ENCODE data around the gene RAPGEF4. TPM values are rescaled to one million over a fixed set of nuclear protein-coding genes. Genes with fewer than 3 reads are reported as not detected.

Gene RAPGEF4
- total RNA-seq, 1 experiment from 2014 or later, result 1.4 TPM

DNA sequence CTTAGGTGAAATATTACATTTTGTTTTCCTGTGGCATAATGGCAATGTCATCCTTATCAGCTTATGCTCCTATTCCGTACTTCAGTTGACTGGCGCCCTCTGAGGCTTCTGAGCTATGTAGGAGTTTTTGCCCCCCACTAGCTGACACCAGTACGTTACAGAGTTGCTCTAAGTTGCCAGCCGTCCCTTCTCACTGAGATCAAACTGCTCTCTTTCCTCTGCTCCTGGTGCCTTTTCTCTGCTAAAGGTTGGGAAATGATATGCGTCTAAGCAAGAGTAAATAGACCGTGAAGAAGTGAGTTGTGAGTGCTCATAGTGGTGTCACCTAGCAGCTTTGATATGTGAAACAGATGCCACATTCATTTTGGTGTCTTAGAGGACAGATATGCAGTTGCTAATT is 99.2 kb downstream of the RAPGEF4 start:
- Histone ChIP-seq H2BK15ac (ENCODE audit: low read depth, low read length) (no peak overlapping the region), H3K79me1 (ENCODE audit: insufficient read depth, low read depth, low read length, poor library complexity, severe bottlenecking) (no peaks in the 10 kb centered on the region), H3K79me2 (ENCODE audit: insufficient read depth, low read length) (0 out of 2 replicates have a peak, but pooled peaks cover 1% of the 10 kb centered on the region), H3K56ac (ENCODE audit: insufficient read length, low read depth, low read length) (no peak overlapping the region), H4K8ac (replicated peaks; ENCODE audit: insufficient read length, low read depth, low read length) (no peak overlapping the region), H4K5ac (ENCODE audit: insufficient read length, low read depth, low read length) (no peak overlapping the region), H2BK20ac (ENCODE audit: low read depth, low read length, poor library complexity, severe bottlenecking) (no peak overlapping the region), H4K20me1 (ENCODE audit: control insufficient read depth, insufficient read depth, insufficient read length) (no peaks in the 10 kb centered on the region), H2AFZ (ENCODE audit: low read length) (no peak overlapping the region), H3K18ac (ENCODE audit: insufficient read length, low read depth, low read length) (no peak overlapping the region), H2BK5ac (ENCODE audit: insufficient read length, low read length) (no peak overlapping the region), H3K9ac (ENCODE audit: extremely low read depth, insufficient read length, low read length) (no peak overlapping the region), H2AK5ac (ENCODE audit: insufficient read length, low read length) (no peak overlapping the region), H4K91ac (ENCODE audit: insufficient read length, low read depth, low read length) (no peak overlapping the region), H3T11ph (ENCODE audit: low read length) (no peak overlapping the region), H3K4ac (ENCODE audit: low read depth, low read length) (no peak overlapping the region), H3K9me3 (ENCODE audit: control insufficient read depth, low read depth, low read length) (no peaks in the 10 kb centered on the region), H2BK120ac (ENCODE audit: low read depth, low read length, poor library complexity, severe bottlenecking) (no peak overlapping the region), H3K4me2 (ENCODE audit: insufficient read depth, insufficient read length, low read length) (no peak overlapping the region), H3K14ac (ENCODE audit: insufficient read depth, low read length) (no peak overlapping the region), H3K4me1 (ENCODE audit: insufficient read depth, low read length) (no peaks in the 10 kb centered on the region), H3K27me3 (ENCODE audit: insufficient read depth, low read length) (no peaks in the 10 kb centered on the region), H3K27ac (ENCODE audit: insufficient read length, low read depth, low read length) (no peak overlapping the region), H2BK12ac (ENCODE audit: insufficient read length, low read depth, low read length) (no peak overlapping the region), H3K23me2 (ENCODE audit: insufficient read length, low read depth, low read length, poor library complexity, severe bottlenecking) (no peaks in the 10 kb centered on the region), H3K23ac (ENCODE audit: insufficient read length, low read depth, low read length) (no peak overlapping the region)
- Mint-ChIP-seq H3K27ac (no peak overlapping the region), H3K27me3 (ENCODE audit: low read depth) (no peaks in the 10 kb centered on the region), H3K4me3 (no peak overlapping the region), H3K9me3 (no peaks in the 10 kb centered on the region), H3K36me3 (ENCODE audit: insufficient read depth in 1 of 3, low read depth in 3 of 3) (no peaks in the 10 kb centered on the region), H3K4me1 (peaks cover 4 to 6% of the 10 kb centered on the region in 2 experiments; a peak in 3 of 4 replicates)
- DNase-seq, result no peak
- TF ChIP-seq, protein P1, sequence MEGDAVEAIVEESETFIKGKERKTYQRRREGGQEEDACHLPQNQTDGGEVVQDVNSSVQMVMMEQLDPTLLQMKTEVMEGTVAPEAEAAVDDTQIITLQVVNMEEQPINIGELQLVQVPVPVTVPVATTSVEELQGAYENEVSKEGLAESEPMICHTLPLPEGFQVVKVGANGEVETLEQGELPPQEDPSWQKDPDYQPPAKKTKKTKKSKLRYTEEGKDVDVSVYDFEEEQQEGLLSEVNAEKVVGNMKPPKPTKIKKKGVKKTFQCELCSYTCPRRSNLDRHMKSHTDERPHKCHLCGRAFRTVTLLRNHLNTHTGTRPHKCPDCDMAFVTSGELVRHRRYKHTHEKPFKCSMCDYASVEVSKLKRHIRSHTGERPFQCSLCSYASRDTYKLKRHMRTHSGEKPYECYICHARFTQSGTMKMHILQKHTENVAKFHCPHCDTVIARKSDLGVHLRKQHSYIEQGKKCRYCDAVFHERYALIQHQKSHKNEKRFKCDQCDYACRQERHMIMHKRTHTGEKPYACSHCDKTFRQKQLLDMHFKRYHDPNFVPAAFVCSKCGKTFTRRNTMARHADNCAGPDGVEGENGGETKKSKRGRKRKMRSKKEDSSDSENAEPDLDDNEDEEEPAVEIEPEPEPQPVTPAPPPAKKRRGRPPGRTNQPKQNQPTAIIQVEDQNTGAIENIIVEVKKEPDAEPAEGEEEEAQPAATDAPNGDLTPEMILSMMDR (conservative IDR thresholded peaks at IDR 0.05), result no peak
- no CpG with 5 or more reads among the region's 6 CpGs for WGBS (ENCODE audit: extremely low coverage, insufficient read length, low lambda C conversion rate)
